Measurements from ENCODE around the gene NEBL.

The NEBL gene

DNA sequence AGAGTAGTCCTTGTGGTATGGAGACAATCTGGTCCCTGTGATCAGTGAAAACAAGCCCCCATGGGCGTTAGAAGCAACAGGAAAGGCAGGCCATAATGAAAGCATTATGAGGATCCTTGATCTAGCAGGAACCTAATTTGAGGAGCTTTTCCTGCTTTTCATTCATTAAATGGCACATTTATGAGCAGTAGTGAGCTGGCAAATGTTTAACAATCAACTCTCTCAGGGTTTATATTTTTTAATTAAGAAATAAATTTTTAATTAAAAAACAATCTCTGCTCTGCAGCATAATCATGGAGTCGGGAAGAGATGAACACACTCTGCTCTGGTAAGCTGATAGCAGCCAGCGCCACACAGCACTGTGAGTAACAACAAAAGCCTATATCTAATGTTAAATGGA, 11.3 kb upstream of the NEBL start:
- H3K4me3 ChIP-seq (ENCODE audit: low read depth, low read length), result no peak overlapping the region
- in situ Hi-C loops (cut with HindIII; ENCODE audit: low sequenced_read_pairs), result no loop called here
- no peak for DNase-seq (ENCODE audit: low read depth, low spot score)
- TF ChIP-seq, protein P1, sequence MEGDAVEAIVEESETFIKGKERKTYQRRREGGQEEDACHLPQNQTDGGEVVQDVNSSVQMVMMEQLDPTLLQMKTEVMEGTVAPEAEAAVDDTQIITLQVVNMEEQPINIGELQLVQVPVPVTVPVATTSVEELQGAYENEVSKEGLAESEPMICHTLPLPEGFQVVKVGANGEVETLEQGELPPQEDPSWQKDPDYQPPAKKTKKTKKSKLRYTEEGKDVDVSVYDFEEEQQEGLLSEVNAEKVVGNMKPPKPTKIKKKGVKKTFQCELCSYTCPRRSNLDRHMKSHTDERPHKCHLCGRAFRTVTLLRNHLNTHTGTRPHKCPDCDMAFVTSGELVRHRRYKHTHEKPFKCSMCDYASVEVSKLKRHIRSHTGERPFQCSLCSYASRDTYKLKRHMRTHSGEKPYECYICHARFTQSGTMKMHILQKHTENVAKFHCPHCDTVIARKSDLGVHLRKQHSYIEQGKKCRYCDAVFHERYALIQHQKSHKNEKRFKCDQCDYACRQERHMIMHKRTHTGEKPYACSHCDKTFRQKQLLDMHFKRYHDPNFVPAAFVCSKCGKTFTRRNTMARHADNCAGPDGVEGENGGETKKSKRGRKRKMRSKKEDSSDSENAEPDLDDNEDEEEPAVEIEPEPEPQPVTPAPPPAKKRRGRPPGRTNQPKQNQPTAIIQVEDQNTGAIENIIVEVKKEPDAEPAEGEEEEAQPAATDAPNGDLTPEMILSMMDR (IDR thresholded peaks at IDR 0.05; ENCODE audit: low read depth, low read length), result no peak

DNA sequence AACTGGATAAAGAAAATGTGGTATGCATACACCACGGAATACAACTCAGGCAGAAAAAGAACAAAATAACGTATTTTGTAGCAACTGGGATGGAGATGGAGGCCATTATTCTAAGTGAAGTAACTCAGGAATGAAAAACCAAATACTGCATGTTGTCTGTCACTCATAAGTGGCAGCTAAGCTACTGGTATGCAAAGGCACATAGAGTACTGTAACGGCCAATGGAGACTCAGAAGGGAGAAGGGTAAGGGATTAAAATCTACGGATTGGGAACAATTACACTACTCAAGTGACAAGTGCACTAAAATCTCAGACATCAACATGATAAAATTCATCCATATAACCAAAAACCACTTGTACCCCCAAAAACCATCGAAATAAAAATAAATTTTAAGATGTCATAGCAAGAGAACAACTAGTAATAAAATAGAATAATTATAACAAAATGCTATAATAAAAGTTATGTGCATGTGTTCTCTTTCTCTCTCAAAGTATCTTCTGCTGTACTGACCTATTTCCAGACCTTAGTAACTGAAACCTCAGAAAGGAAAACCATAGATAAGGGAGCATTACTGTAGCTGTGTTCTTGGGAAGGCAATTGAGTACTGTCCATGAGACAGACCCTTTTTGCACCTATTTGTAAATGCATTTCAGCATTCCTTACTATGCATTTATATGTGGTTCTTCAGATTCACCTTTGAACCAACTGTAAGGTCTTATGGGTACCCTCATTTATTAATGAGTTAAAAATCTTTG, 6.7 kb upstream of the NEBL start:
- no peak overlapping the region for H3K4me3 ChIP-seq (ENCODE audit: low read depth, low read length)
- TF ChIP-seq, protein P1 (IDR thresholded peaks at IDR 0.05; ENCODE audit: low read depth, low read length), result no peak
- DNase-seq (ENCODE audit: low read depth, low spot score), result no peak
- in situ Hi-C loops (cut with HindIII; ENCODE audit: low sequenced_read_pairs), result no loop called here

DNA sequence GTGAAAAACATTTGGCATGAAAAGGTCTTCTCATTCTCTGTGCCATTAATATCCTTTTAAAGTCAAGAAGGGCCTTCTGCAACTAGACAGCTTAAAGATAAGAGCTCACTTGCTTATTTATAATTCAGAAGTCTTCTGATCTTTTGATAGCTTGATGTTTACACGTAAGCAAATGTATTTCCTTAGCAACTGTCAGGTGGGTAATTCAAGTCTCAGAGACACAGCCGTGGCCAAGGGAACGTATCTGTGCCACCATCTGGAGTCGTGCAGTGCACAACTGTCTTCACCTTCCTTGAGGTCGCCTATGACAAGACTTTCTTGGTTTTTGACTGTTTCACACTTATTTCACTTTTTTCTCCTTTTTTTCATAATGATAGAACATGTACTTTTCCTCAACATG, 4.0 kb upstream of the NEBL start:
- no peak for DNase-seq (ENCODE audit: low read depth, low spot score)

DNA sequence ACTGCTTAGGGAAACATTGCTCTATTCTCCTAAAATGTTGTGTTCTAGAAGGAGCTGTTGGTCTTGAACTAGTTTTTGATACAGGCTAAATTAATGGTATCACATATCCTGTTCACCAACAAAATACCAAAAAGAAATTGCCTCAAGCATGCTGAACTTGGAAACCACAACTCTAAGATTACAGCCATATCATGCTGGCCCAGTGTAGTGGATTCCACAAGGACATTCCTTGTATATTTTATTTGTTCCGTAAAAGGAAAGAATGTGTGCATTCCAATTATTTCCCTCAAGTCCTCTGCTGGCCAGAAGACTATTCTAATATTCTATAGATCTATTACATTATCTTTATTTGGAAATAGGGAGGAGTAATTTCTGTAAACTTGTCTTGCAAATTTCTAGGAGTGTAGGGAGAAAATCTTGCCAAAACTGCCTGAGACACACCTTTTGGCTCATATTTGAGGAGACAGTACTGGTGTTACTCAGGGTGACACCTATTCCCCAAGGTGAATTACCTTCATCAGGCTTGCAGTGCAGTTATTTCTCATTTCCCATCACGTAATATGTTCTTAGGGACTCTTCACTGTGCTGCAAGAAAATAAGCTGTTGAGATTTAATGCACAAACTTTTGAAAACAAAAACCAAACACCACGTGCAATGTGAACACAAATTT, 1.9 kb upstream of the NEBL start:
- H3K4me3 ChIP-seq (ENCODE audit: low read depth, low read length), result no peak overlapping the region
- TF ChIP-seq, protein P1 (IDR thresholded peaks at IDR 0.05; ENCODE audit: low read depth, low read length), result no peak
- DNase-seq (ENCODE audit: low read depth, low spot score), result peak; percentile 39
- in situ Hi-C loops (cut with HindIII; ENCODE audit: low sequenced_read_pairs), result no loop called here

More for the DNA sequence above, 4.0 kb upstream of the NEBL start:
- in situ Hi-C loops (cut with HindIII; ENCODE audit: low sequenced_read_pairs), result no loop called here
- TF ChIP-seq, protein P1 (IDR thresholded peaks at IDR 0.05; ENCODE audit: low read depth, low read length), result no peak
- H3K4me3 ChIP-seq (ENCODE audit: low read depth, low read length), result no peak overlapping the region

GRCh38 chr10:20893297-20893696, 3.8 kb downstream of the NEBL start:
- TF ChIP-seq, protein P1 (IDR thresholded peaks at IDR 0.05; ENCODE audit: low read depth, low read length), result no peak
- no peak overlapping the region for H3K4me3 ChIP-seq (ENCODE audit: low read depth, low read length)
- in situ Hi-C loops (cut with HindIII; ENCODE audit: low sequenced_read_pairs), result no loop called here
- DNase-seq (ENCODE audit: low read depth, low spot score), result no peak

DNA sequence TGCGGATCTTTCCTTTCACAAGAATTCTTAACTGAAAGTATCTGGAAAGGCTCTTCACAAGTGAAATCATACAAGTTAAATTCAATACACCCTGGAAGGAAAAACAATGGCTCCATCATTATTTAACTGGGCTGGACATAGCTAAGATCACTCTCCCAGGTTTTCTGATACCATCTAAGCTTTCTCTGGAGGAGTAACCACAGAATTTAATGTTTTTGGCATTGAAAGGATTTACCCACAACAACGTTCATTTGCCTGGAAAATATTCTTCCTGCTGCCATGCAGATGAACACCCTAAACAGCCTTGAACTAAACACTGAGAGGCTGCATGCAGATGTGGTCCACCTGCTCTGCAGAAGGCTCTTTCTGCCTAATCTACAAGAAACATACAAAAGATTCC, 4.3 kb downstream of the NEBL start:
- no peak overlapping the region for H3K4me3 ChIP-seq (ENCODE audit: low read depth, low read length)
- in situ Hi-C loops (cut with HindIII; ENCODE audit: low sequenced_read_pairs), result no loop called here
- TF ChIP-seq, protein P1 (IDR thresholded peaks at IDR 0.05; ENCODE audit: low read depth, low read length), result no peak
- no peak for DNase-seq (ENCODE audit: low read depth, low spot score)
